Activated CD4-positive, alpha-beta T cell treated with anti-CD3 and anti-CD28 coated beads, Interleukin-2, amount 50 U/mL, for 1 hour (primary cell): ENCODE results near the gene WSCD2.

Experiments
- DNase-seq: peaks from one replicate; pipeline ENCODE4 v3.0.0-alpha.2; 2020

Gene WSCD2

DNA sequence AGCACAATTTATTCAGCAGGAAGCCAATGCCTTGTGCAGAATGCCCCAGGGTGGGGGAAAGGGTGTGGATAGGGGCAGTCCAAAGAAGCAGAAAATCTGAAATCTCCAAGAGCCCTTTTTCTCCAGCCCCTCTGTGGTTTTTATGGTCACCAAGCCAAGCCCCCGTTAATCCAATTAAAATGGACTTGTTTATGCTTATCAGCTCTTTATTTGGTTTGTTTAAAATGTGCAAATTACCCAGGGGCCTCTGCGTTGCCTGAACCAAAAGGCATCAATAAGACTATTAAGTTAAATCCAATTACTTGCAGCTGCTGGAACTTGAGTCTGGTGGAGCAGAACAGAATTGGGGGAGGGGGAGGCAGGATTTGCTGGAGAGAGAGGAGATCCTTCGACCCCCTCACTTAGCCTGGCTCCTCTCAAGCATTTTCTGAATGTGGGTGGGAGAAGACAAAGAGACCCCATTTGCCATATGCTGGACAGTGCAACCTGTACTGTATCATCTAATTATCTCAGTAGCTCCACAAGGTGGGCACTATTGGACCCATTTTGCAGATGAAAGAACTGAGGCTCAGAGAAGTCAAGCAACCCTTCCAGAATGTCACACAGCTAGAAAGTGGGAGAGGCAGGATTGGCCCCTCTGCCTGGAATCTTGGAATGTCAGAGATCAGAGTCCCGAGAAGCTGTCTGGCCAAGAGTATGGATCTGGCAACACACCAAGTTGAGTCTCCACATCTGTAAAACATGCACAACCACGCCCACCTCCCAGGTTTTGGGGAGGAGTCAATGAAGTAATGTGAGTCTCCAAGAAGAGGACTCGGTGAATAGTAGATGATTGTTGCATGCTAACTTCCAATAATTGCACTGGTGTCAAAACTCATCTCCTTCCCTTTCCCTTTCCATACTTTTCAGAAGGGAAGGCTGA lies 143.1 kb downstream of the WSCD2 start:
- no peak for DNase-seq

GRCh38 chr12:108273217-108273616 lies 144.1 kb downstream of the WSCD2 start:
- DNase-seq: no peak

DNA sequence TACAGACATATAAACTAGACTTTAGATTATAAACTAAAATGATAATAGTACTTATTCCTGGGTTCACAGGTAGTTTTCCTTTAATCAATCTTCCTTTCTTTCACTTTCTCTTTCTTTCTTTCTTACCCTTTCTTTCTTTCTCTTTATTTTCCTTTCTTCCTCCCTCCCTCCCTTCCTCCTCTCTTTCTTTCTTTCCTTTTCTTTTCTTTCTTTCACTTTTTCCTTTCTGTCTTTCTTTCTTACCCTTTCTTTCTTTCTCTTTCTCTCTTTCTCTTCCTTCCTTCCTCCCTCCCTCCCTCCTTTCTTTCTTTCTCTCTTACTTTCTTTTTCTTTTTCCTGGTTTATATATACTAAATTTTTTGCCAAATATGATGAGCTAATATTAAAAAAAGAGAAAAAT lies 148.5 kb downstream of the WSCD2 start:
- no peak for DNase-seq

DNA sequence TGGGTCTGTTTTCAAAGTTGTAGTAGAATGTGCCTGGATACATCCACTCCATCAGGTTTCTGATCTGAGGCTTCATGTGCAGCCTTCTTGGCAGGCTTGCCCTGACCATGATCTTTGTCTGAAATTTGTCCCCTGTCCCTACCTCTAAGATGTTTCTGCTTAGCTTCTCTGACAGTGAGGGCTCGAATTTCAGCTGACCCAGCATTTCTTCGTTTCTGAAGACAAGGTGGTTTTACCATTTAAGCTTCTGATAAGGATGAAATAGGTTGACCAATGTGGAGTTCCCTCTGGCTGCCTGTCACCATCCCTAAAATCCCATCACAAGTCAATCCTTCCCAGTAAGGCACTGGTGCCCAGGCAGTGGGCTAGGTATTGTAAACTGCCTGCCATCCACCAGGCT lies 153.1 kb downstream of the WSCD2 start:
- no peak for DNase-seq

DNA sequence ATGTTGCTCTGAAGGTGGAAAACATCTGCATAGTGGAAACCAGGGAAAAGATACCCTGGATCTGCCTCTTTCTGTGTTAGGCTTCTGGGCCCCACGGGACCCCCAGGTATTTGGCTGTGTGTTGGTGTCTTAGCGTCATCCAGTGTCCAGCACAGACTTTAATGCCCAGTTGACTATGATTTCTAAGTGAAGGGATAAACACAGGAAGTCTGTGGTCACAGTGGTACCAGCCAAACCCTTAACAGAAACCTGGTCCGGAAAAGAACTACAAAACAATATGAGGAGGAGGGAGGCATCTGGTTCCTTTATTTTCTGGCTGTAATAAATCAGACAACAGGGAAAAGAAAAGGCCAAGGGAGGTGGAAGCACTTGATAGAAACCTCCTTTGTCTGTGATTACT lies 153.6 kb downstream of the WSCD2 start:
- no peak for DNase-seq

DNA sequence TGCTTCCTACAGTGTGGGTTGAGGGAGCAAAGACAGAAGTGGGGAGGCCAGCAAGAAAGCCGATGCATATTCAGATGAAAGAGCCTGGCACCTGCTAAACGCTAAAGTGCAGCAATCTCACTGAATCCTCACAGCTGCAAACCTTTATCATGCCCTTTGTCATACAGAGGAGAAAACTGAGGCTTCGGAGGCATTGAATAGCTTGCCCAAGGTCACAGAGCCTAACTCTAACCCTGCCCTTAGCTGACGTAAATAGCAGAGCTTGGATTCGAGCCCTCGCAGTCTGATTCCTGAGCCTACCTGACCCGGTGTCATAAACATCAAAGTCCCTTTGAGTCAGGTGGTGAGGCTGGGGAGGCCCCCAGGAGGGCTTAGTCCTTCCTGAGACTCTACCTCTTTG lies 155.1 kb downstream of the WSCD2 start:
- DNase-seq: no peak

GRCh38 chr12:108285016-108285415 lies 155.9 kb downstream of the WSCD2 start:
- no peak for DNase-seq

GRCh38 chr12:108287227-108287626 lies 158.1 kb downstream of the WSCD2 start:
- no peak for DNase-seq

DNA sequence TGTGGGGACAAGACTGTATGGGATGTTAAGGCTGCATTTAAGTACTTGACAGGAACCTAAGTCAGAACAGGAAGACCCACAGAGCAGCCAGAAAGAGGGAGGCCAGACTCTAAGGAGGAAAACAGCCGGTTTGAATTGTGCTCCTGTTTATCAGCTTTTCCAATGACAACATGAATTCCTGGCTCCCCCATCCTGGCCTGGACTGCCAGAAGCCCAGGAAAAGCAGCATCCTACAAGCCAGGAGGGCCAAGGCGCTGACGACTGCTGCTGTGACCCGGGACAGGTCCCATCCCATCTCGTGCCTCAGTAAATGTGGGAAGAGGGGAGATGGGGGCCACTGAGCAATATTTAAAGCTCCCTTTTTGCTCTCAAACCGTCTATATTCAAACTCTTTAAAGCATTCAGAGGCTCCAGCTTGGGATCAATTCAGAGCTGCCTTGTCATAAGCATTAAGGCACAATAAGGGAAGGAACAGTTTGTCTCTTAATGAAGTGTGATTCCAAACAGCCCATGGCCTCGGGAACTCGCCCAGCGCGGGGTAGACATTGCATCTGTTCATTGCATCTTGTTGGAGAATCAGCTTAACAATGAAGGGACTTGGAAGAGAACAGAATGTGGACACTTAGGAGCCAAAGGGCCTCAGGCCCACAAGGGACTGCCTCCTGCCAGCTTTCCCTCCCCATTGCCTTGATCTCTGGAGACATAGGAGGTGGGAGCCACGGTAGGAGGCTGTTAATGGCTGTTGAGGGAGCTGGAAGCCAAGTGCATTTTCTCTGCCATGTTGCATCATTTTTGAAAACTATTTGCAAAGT lies 160.5 kb downstream of the WSCD2 start:
- DNase-seq: no peak

GRCh38 chr12:108295641-108296040 lies 166.6 kb downstream of the WSCD2 start:
- no peak for DNase-seq

GRCh38 chr12:108296945-108297344 lies 167.9 kb downstream of the WSCD2 start:
- DNase-seq: no peak

DNA sequence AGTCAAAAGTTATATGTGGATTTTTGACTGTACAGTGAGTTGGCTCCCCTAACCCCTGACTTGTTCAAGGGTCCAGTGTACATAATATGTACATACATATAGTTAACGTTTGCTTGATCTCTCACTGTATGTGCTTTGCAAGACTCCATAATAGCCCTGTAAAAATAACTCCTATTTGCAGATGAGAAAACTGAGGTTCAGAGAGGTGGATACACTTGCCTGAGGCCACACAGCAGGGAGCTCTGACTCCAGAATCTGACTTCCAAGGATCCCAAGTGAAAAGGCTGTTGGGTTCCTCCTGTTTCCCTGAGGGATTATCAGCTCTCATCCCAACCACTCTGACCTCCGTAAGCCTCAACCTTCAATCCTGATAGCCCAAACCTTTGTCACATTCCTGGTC lies 168.3 kb downstream of the WSCD2 start:
- DNase-seq: no peak

- DNase-seq: no peak
These were observed 169.0 kb downstream of the WSCD2 start for GRCh38 chr12:108297895-108298760.

DNA sequence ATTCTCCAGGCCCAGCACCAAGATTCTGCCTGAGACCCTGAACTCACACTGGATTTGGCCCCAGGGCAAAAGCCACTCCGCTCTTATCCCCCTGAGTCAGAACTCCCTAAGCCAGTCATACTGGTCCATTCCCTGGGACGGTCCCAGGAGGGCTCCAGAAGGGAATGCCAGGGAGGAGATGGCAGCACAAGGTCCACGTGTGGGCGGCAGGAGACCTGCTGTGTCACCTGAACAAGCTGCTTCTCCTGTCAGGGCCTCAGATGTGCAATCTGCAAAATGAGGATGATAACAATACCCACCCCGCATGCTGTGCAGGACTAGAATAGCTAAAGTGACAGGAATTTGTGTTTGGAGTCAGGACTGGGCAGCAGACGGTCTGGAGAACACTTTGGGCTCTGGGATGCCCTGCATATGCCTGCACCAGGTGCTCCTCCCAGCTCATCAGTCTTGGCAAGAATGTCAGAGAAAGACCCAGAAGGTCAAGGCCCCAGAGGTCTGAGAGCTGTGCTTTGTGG lies 169.7 kb downstream of the WSCD2 start:
- DNase-seq: no peak

DNA sequence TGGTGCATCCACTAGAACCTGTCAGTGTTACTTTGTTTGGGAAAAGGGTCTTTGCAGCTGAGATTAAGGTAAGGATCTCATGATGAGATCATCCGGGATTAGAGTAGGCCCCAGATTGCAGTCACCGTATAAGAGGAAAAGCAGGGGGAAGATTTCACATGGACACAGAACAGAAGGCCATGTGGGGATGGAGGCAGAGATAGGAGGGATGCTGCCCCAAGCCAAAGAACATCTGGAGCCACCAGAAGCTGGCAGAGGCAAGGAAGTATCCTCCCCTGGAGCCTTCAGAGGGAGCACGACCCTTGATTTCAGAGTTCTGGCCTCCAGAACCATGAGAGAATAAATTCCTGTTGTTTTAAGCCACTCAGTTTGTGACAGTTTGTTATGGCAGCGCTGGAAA lies 170.4 kb downstream of the WSCD2 start:
- DNase-seq: no peak
